ENCODE data around the gene CCDC15.

CCDC15 gene

GRCh38 chr11:124942466-124943253 lies 11.3 kb upstream of the CCDC15 start:
- TF ChIP-seq CTCF (IDR thresholded peaks at IDR 0.05; ENCODE audit: low read depth, low read length) = no peak
- no peak overlapping the region for H3K4me3 ChIP-seq (ENCODE audit: low read depth, low read length)

- no peak for TF ChIP-seq CTCF (IDR thresholded peaks at IDR 0.05; ENCODE audit: low read depth, low read length)
- no peak overlapping the region for H3K4me3 ChIP-seq (ENCODE audit: low read depth, low read length)
Measured at GRCh38 chr11:124943254-124943616, 10.8 kb upstream of the CCDC15 start.

GRCh38 chr11:124943741-124944140 lies 10.3 kb upstream of the CCDC15 start:
- TF ChIP-seq CTCF (IDR thresholded peaks at IDR 0.05; ENCODE audit: low read depth, low read length) = no peak
- H3K4me3 ChIP-seq (ENCODE audit: low read depth, low read length) = no peak overlapping the region

GRCh38 chr11:124944565-124944964 lies 9.4 kb upstream of the CCDC15 start:
- H3K4me3 ChIP-seq (ENCODE audit: low read depth, low read length) = no peak overlapping the region
- no peak for TF ChIP-seq CTCF (IDR thresholded peaks at IDR 0.05; ENCODE audit: low read depth, low read length)

- no peak for TF ChIP-seq CTCF (IDR thresholded peaks at IDR 0.05; ENCODE audit: low read depth, low read length)
- no peak overlapping the region for H3K4me3 ChIP-seq (ENCODE audit: low read depth, low read length)
Measured at GRCh38 chr11:124945826-124946225, 8.2 kb upstream of the CCDC15 start.

- TF ChIP-seq CTCF (IDR thresholded peaks at IDR 0.05; ENCODE audit: low read depth, low read length) = no peak
- no peak overlapping the region for H3K4me3 ChIP-seq (ENCODE audit: low read depth, low read length)
Measured at GRCh38 chr11:124946735-124947141, 7.3 kb upstream of the CCDC15 start.

- TF ChIP-seq CTCF (IDR thresholded peaks at IDR 0.05; ENCODE audit: low read depth, low read length) = no peak
- H3K4me3 ChIP-seq (ENCODE audit: low read depth, low read length) = no peak overlapping the region
Measured at GRCh38 chr11:124950601-124951330, 3.2 kb upstream of the CCDC15 start.
